ENCODE data around the gene TINAG. TPM values are rescaled to one million over a fixed set of nuclear protein-coding genes. Genes with fewer than 3 reads are reported as not detected.
"Not testable (repeated sequence)": the region's sequence is repeated elsewhere in the genome, so short reads cannot be mapped to it uniquely, and the experiment has no call there.

Gene TINAG
- total RNA-seq, 1 donor from 2014 or later: not detected

- no peak for ATAC-seq
Measured at GRCh38 chr6:54308986-54309315, 710 bp downstream of the TINAG start.

GRCh38 chr6:54310377-54311152 is 2.3 kb downstream of the TINAG start:
- no peak for ATAC-seq

GRCh38 chr6:54315656-54316055 is 7.4 kb downstream of the TINAG start:
- ATAC-seq: no peak

GRCh38 chr6:54320871-54321270 is 12.6 kb downstream of the TINAG start:
- ATAC-seq: no peak

GRCh38 chr6:54327631-54328030 is 19.4 kb downstream of the TINAG start:
- ATAC-seq: no peak

GRCh38 chr6:54331571-54331970 is 23.3 kb downstream of the TINAG start:
- ATAC-seq: not testable (repeated sequence)

- ATAC-seq: no peak
Measured at GRCh38 chr6:54335871-54336270, 27.6 kb downstream of the TINAG start.

- ATAC-seq: no peak
Measured at GRCh38 chr6:54353975-54354374, 45.7 kb downstream of the TINAG start.

GRCh38 chr6:54354608-54355007 is 46.4 kb downstream of the TINAG start:
- no peak for ATAC-seq

- ATAC-seq: no peak
Measured at GRCh38 chr6:54357141-54357540, 48.9 kb downstream of the TINAG start.

GRCh38 chr6:54361188-54361587 is 52.9 kb downstream of the TINAG start:
- peak; percentile 70 for ATAC-seq

- ATAC-seq: peak; percentile 95
Measured at GRCh38 chr6:54361734-54362133, 53.5 kb downstream of the TINAG start.

- ATAC-seq: no peak
Measured at GRCh38 chr6:54366667-54367327, 58.6 kb downstream of the TINAG start.

GRCh38 chr6:54377776-54378175 is 69.5 kb downstream of the TINAG start:
- no peak for ATAC-seq

GRCh38 chr6:54386295-54386694 is 78.1 kb downstream of the TINAG start:
- ATAC-seq: no peak

GRCh38 chr6:54390362-54390761 is 82.1 kb downstream of the TINAG start:
- ATAC-seq: no peak

- ATAC-seq: no peak
Measured at GRCh38 chr6:54391577-54391976, 83.3 kb downstream of the TINAG start.

GRCh38 chr6:54403096-54403495 is 94.9 kb downstream of the TINAG start:
- no peak for ATAC-seq

- ATAC-seq: no peak
Measured at GRCh38 chr6:54404791-54405190, 96.5 kb downstream of the TINAG start.

- no peak for ATAC-seq
Measured at GRCh38 chr6:54411767-54412166, 103.5 kb downstream of the TINAG start.

- no peak for ATAC-seq
Measured at GRCh38 chr6:54415517-54415916, 107.3 kb downstream of the TINAG start.

GRCh38 chr6:54419885-54420284 is 111.6 kb downstream of the TINAG start:
- ATAC-seq: peak; percentile 87

- no peak for ATAC-seq
Measured at GRCh38 chr6:54426995-54427394, 118.8 kb downstream of the TINAG start.

GRCh38 chr6:54427396-54427937 is 119.2 kb downstream of the TINAG start:
- no peak for ATAC-seq

Measured in esophagus mucosa (tissue), 1 donor.